Prostate gland (tissue), 2 donors: Measurements from ENCODE around the gene PLXNC1. TPM values are rescaled to one million over a fixed set of nuclear protein-coding genes. Genes with fewer than 3 reads are reported as not detected.

Experiments used
- DNase-seq: peaks from one replicate; pipeline ENCODE4 v3.0.0-alpha.2; 2019; ENCODE audit warnings: low spot score
- H3K27ac ChIP-seq, 2 donors: fragments of 200-600 bp; sonication (generic); 2 replicates each; pipeline ENCODE4 v1.5.1; 2017 to 2019
- H3K27me3 ChIP-seq: fragments of 200-600 bp; sonication (generic); replicated peaks from 2 replicates; pipeline ENCODE4 v1.5.1; 2019; ENCODE audit not compliant: insufficient read depth
- H3K36me3 ChIP-seq, 2 donors: fragments of 200-600 bp; sonication (generic); 1 replicate in 1 of 2; 2 replicates in 1 of 2; pipeline versions ENCODE4 v1.5.1 to v1.8.1; 2017 to 2019
- H3K4me1 ChIP-seq: fragments of 200-600 bp; sonication (generic); replicated peaks from 2 replicates; pipeline ENCODE4 v1.5.1; 2019
- H3K4me3 ChIP-seq, 2 donors: fragments of 200-600 bp; sonication (generic); 2 replicates each; pipeline ENCODE4 v1.5.1; 2017 to 2019
- H3K9me3 ChIP-seq: fragments of 200-600 bp; sonication (generic); 2 replicates; pipeline ENCODE4 v1.5.1; 2017
- CTCF ChIP-seq, 4 experiments: fragments of 200-600 bp in 2 of 4; fragments of 450-650 bp in 2 of 4; sonication (generic) in 2 of 4; IDR thresholded peaks; 1 replicate in 3 of 4; 2 replicates in 1 of 4; pipeline ENCODE4 v1.5.1; 2016 to 2019; ENCODE audit warnings: antibody characterized with exemption in 4 of 4, mild to moderate bottlenecking in 2 of 4, moderate library complexity in 2 of 4
- POLR2A ChIP-seq: fragments of 450-650 bp; IDR thresholded peaks from one replicate; pipeline ENCODE4 v1.6.1; 2016; ENCODE audit warnings: antibody characterized with exemption, mild to moderate bottlenecking
- POLR2AphosphoS5 ChIP-seq: sonication (generic); formaldehyde crosslinking; IDR thresholded peaks from one replicate; pipeline ENCODE4 v1.6.1; 2017; ENCODE audit warnings: antibody characterized with exemption
- WGBS: methylation state at CpG from one replicate; pipeline ENCODE4 v1.1.5; 2018; 5-methylcytosine and 5-hydroxymethylcytosine counted together
- intact Hi-C: fragments of 100-400 bp; cut with DNase I; formaldehyde crosslinking; loops from one replicate; pipeline ENCODE4 v1.14.2; 2022
- total RNA-seq, 2 donors: library from RNA; depleted of rRNA; stranded (reverse); fragments of >200 nt; gene quantifications; one replicate each; pipeline ENCODE4 v1.1.0, GENCODE V29; 2016

The PLXNC1 gene
- total RNA-seq, 2 donors from 2014 or later: 2.7 to 118 TPM

GRCh38 chr12:94225947-94226630 lies 77.7 kb downstream of the PLXNC1 start:
- Histone ChIP-seq H3K9me3 (no peaks in the 10 kb centered on the region), H3K27me3 (no peaks in the 10 kb centered on the region), H3K27ac (no peak overlapping the region), H3K4me1 (no peaks in the 10 kb centered on the region), H3K36me3 (no peaks in the 10 kb centered on the region), H3K4me3 (no peak overlapping the region)
- intact Hi-C loops: no loop called here
- DNase-seq: no peak
- 73% methylated on average over 5 of the region's 5 CpGs for WGBS
- TF ChIP-seq POLR2AphosphoS5: no peak
- TF ChIP-seq CTCF (IDR thresholded peaks at IDR 0.05): no peak
- TF ChIP-seq POLR2A: no peak

- Histone ChIP-seq H3K27ac (no peak overlapping the region), H3K4me3 (no peak overlapping the region), H3K9me3 (no peaks in the 10 kb centered on the region), H3K27me3 (no peaks in the 10 kb centered on the region), H3K4me1 (no peaks in the 10 kb centered on the region), H3K36me3 (no peaks in the 10 kb centered on the region)
- TF ChIP-seq POLR2AphosphoS5: no peak
- TF ChIP-seq POLR2A: no peak
- TF ChIP-seq CTCF (IDR thresholded peaks at IDR 0.05): no peak
- intact Hi-C loops: no loop called here
- 95% methylated on average over 2 of the region's 2 CpGs for WGBS
- DNase-seq: no peak
Observed at GRCh38 chr12:94227066-94227465, 78.7 kb downstream of the PLXNC1 start.

- no peaks in the 10 kb centered on the region for H3K27me3 ChIP-seq
- H3K36me3 ChIP-seq: no peaks in the 10 kb centered on the region
- H3K27ac ChIP-seq: no peak overlapping the region
- H3K9me3 ChIP-seq: no peaks in the 10 kb centered on the region
- H3K4me1 ChIP-seq: no peaks in the 10 kb centered on the region
- no peak for TF ChIP-seq POLR2A
- TF ChIP-seq POLR2AphosphoS5: no peak
- no peak for TF ChIP-seq CTCF (IDR thresholded peaks at IDR 0.05)
- WGBS: 96% methylated on average over 8 of the region's 8 CpGs
- intact Hi-C loops: no loop called here
- DNase-seq: no peak
- no peak overlapping the region for H3K4me3 ChIP-seq
Observed at GRCh38 chr12:94228488-94228907, 80.1 kb downstream of the PLXNC1 start.

- DNase-seq: no peak
- Histone ChIP-seq H3K9me3 (no peaks in the 10 kb centered on the region), H3K27me3 (no peaks in the 10 kb centered on the region), H3K4me3 (no peak overlapping the region), H3K4me1 (no peaks in the 10 kb centered on the region), H3K27ac (no peak overlapping the region), H3K36me3 (no peaks in the 10 kb centered on the region)
- WGBS: 79% methylated on average over 4 of the region's 4 CpGs
- no peak for TF ChIP-seq CTCF (IDR thresholded peaks at IDR 0.05)
- TF ChIP-seq POLR2A: no peak
- TF ChIP-seq POLR2AphosphoS5: no peak
- intact Hi-C loops: no loop called here
Observed at GRCh38 chr12:94229902-94230301, 81.5 kb downstream of the PLXNC1 start.

- Histone ChIP-seq H3K27me3 (no peaks in the 10 kb centered on the region), H3K4me1 (no peaks in the 10 kb centered on the region), H3K9me3 (no peaks in the 10 kb centered on the region), H3K27ac (no peak overlapping the region), H3K4me3 (no peak overlapping the region), H3K36me3 (no peaks in the 10 kb centered on the region)
- intact Hi-C loops: no loop called here
- 70% methylated on average over 2 of the region's 2 CpGs for WGBS
- no peak for DNase-seq
- TF ChIP-seq POLR2A (no peak), POLR2AphosphoS5 (no peak), CTCF (IDR thresholded peaks at IDR 0.05) (no peak)
Observed at GRCh38 chr12:94230357-94230905, 82.1 kb downstream of the PLXNC1 start.
